ENCODE measurements around the gene PHRF1.

Gene PHRF1, protein sequence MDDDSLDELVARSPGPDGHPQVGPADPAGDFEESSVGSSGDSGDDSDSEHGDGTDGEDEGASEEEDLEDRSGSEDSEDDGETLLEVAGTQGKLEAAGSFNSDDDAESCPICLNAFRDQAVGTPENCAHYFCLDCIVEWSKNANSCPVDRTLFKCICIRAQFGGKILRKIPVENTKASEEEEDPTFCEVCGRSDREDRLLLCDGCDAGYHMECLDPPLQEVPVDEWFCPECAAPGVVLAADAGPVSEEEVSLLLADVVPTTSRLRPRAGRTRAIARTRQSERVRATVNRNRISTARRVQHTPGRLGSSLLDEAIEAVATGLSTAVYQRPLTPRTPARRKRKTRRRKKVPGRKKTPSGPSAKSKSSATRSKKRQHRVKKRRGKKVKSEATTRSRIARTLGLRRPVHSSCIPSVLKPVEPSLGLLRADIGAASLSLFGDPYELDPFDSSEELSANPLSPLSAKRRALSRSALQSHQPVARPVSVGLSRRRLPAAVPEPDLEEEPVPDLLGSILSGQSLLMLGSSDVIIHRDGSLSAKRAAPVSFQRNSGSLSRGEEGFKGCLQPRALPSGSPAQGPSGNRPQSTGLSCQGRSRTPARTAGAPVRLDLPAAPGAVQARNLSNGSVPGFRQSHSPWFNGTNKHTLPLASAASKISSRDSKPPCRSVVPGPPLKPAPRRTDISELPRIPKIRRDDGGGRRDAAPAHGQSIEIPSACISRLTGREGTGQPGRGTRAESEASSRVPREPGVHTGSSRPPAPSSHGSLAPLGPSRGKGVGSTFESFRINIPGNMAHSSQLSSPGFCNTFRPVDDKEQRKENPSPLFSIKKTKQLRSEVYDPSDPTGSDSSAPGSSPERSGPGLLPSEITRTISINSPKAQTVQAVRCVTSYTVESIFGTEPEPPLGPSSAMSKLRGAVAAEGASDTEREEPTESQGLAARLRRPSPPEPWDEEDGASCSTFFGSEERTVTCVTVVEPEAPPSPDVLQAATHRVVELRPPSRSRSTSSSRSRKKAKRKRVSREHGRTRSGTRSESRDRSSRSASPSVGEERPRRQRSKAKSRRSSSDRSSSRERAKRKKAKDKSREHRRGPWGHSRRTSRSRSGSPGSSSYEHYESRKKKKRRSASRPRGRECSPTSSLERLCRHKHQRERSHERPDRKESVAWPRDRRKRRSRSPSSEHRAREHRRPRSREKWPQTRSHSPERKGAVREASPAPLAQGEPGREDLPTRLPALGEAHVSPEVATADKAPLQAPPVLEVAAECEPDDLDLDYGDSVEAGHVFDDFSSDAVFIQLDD (N-terminal part only)

DNA sequence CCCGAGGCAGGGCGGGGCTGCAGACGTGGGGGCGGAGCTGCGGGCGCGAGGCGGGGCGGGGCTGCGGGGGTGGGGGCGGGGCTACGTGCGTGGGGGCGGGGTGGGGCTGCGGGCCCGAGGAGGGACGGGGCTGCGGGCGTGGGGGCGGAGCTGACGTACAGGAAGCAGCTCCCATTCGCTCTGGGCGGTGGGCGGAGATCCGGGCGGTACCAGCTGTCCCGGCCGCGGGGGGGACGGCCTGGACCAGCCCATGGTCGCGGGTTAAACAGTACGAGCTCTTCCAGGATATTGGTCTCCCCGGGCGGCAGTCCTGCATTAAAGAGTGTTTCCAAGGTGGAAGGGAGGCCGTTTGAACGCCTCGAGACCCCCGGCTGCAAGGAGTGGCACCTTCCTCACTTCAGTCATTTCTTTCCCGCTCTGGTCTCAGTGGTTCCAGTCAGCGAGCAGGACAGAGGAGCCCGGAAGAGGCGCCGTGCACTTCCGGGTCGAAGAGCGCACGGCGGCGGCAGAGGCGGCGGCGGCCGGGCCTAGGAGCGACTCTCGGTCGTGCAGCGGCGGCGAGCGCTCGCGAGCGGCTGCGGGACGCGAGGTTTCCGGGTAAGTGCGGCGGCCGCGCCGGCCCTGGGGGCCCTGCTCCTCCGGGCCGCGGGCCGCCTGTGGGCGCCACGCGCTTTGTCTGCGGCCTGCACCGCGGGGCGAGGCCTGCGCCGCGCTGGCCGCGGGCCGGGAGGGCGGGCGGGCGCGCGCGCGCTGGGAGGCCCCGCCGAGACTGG lies at the start of gene PHRF1:
Gene PHRF1, plus strand, starts transcription at position 475 of the 773 bp plus-strand sequence. CDS start 5,043 bp downstream, outside the sequence.
- peak; percentile 97 for DNase-seq

GRCh38 chr11:528166-528814 lies 48.0 kb upstream of the PHRF1 start:
- no peak for DNase-seq

- no peak for DNase-seq
Measured at GRCh38 chr11:528815-529727, 47.2 kb upstream of the PHRF1 start.

DNA sequence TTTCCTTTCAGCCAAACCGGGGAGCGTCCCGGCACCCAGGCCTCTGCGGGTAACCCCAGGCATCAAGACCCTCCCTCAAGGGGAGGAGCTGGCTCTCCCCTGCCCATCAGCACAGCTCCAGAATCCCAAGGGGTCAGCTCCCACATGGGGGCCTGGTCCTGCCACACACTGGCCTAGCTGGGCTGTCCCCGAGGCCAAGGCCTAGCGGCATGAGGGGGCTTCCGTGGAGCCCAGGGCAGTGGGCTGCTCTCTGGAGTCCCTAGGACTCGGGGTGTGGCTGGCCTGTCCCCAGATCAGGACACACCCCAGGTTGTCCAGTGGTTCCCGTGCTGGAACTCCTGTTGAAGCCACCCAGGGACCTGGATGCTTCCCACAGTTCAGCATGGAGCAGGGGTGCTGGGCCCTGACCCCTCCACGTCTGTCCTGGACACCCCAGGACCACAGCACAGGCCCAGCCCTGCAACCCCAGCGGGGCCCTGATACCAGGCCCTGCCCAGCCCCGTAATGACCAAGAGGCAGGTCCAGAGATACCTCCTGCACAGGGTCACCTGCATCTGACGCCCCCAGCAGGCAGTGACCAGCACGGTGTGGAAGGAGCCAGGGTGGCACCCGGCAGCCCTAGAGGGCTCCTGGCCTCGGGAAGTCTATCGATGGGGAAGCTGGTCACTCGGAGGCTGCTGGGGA lies 46.4 kb upstream of the PHRF1 start:
- no peak for DNase-seq

GRCh38 chr11:530960-531831 lies 45.1 kb upstream of the PHRF1 start:
- no peak for DNase-seq

DNA sequence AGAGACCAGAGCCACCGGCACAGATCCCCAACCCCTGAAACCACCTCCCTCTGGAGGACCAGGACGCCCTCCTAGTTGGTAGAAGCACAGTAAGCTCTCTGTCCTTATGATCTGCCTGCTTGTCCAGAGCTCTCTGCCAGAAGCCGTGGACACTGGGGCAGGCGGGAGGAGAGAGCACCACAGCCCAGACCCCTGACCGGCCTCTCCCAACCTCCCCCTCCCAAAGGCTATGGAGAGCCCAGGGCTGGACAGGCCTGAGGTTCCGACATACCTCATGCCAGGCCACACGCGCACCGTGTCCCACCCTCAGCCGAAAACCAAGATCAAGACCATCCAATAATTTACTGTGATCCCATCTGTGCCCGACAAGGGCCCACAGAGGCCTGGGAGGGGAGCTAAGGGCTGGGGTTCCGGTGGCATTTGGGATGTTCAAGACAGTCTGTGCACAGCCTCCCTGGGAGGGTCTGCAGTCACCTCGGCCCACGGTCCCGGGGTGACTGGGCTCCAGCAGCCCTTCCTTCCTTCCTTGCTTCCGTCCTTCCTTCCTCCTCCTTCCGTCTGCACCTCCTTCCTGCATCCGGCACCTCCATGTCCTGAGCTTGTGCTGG lies 44.2 kb upstream of the PHRF1 start:
- no peak for DNase-seq

DNA sequence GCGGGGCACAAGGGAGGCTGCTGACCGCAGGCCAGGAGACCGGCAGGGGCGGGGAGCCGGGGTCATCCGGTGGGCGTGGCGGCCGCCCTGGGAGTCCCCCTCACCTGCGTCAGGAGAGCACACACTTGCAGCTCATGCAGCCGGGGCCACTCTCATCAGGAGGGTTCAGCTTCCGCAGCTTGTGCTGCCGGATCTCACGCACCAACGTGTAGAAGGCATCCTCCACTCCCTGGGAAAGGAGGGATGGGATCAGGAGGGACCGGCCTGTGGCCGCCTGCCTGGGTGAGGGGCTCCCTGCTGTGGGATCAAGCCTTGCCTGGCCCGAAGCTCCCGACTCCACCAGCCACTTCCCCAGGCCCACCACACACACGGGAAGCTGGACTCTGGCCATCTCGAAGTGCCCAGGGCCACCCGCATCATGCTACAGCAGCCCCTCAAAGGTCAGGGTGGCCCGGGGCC lies 43.7 kb upstream of the PHRF1 start:
- DNase-seq = no peak

DNA sequence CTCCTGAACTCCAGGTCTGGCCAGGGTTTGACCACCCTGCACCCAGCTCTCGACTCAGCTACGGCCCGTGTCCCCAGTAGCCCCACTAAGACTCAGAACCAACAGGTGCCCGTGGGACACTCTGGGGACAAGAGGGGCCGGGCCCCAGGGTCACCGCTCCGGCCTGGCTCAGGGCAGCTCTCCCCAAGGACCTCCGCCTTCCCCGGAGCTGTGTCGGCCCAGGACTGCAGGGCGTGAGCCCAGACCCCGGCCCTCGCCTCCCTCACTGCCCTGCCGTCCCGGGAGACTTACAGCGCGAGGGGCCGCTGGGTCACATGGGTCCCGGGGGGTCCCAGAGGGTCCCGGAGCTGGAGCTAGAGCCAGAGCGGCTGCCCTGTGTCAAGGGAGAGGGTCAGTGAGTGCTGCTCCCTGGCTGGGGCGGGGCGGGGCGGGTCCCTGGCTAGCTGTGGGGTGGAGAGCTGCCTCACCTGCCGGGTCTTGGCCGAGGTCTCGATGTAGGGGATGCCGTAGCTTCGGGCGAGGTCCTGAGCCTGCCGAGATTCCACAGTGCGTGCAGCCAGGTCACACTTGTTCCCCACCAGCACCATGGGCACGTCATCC lies 43.2 kb upstream of the PHRF1 start:
- DNase-seq = no peak

DNA sequence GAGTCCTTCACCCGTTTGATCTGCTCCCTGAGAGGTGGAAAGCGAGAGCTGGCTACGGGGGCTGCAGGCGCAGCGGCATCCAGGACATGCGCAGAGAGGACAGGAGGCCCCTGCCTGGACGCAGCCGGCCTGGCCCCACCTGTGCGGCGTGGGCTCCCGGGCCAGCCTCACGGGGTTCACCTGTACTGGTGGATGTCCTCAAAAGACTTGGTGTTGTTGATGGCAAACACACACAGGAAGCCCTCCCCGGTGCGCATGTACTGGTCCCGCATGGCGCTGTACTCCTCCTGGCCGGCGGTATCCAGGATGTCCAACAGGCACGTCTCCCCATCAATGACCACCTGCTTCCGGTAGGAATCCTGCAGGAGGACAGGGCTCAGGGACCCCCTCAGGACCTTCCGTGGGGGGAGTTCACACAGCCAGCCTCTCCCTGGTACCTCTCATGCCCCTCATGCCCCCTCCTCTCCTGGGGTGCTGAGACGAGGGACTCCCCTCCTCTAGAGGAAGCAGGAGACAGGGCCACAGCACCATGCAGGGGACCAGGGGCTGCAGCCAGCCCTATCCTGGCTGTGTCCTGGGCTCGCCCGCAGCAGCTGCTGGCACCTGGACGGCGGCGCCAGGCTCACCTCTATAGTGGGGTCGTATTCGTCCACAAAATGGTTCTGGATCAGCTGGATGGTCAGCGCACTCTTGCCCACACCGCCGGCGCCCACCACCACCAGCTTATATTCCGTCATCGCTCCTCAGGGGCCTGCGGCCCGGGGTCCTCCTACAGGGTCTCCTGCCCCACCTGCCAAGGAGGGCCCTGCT lies 42.5 kb upstream of the PHRF1 start:
- DNase-seq = no peak

GRCh38 chr11:534396-535209 lies 41.7 kb upstream of the PHRF1 start:
- peak; percentile 62 for DNase-seq

DNA sequence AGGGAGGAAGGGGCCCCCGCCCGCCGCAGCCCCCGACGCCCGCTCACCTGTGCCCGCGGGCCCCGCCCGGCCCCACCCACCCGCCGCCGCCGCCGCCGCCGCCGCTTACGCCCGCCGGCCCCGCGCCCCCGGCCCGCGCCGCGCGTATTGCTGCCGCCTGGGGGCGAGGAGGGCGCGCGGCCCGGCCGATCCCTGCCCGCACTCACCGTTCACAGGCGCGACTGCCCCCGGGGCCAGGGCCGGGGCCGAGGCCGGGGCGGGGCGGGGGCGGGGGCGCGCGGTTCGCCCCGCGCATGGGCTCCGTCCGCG lies 41.1 kb upstream of the PHRF1 start:
- DNase-seq = no peak

DNA sequence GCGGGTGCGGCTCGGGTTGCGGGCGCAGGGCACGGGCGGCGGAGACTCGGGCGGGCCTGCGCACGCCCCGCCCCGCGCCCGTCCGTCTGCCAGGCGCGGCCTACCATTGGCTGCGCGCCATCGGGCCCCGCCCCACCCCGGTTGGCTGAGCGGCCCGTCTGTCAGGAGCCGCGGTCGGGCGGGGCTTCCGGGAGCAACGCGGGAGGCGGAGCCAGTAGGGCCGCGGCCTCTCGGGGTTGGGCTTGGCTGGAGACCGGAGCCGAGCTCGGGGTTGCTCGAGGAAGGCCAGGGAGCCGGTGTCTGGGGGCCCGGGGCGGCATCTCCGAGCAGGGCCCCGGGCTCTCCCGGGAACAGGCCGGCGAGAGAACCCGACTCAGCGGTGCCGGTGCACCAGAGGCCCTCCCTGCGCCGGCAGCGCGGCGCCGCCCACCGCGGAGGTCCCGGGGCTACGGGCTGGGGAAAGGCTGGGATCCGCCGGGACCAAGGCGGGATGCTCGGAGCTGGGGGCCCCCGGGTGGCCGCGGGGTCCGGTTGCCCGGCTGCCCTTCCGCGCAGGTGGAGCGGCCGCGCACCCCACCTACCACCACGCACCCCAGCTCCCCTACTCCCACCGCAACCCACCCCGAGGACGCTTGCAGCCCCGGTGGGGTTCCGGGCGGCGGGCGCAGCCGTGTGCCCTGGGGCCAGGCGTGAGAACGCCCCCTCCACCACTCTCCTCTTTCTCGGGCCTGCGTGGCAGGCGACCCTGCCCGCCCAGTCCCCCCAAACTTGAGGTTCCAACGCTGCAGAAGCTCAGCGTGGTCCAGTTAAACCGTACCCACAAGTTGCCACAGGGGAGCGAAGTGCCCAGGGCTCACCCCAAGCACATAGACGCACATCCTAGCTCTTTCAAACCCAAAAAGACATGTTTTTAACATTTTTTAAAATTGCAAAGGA lies 40.5 kb upstream of the PHRF1 start, which contains the start of gene HRAS:
Gene HRAS, minus strand, starts transcription at position 58 of the 936 bp plus-strand sequence.
- DNase-seq = peak; percentile 98

GRCh38 chr11:536841-537621 lies 39.2 kb upstream of the PHRF1 start, which contains the start of gene LRRC56:
Gene LRRC56 (plus strand): TSS chr11:537527. CDS start chr11:540685, 3,158 bp downstream.
- peak; percentile 95 for DNase-seq

Data from hematopoietic multipotent progenitor cell treated with erythropoietin and hydrocortisone succinate and interleukin-3 and kit ligand, for 4 days (in vitro differentiated cells).